ENCODE data around the gene KLHL7. TPM values are rescaled to one million over a fixed set of nuclear protein-coding genes. Genes with fewer than 3 reads are reported as not detected.
"Not testable (repeated sequence)": the region's sequence is repeated elsewhere in the genome, so short reads cannot be mapped to it uniquely, and the experiment has no call there.

Gene KLHL7
- total RNA-seq, 4 donors from 2014 or later, result 9.2 to 27.4 (median 25.3) TPM

- TF ChIP-seq CTCF (IDR thresholded peaks at IDR 0.05) (no peak), EP300 (IDR thresholded peaks at IDR 0.05; ENCODE audit: low read depth) (no peak), POLR2A (IDR thresholded peaks at IDR 0.05) (no peak), POLR2AphosphoS5 (IDR thresholded peaks at IDR 0.05) (no peak)
- no peak overlapping the region for H3K27ac ChIP-seq
- no peaks in the 10 kb centered on the region for H3K27me3 ChIP-seq
- H3K4me3 ChIP-seq, result no peak overlapping the region
- WGBS, 2 donors (ENCODE audit: low coverage in 1 of 2), result 78% methylated on average over 10 of the region's 10 CpGs; no CpG with 5 or more reads in 1 of the 2 donors
- H3K4me1 ChIP-seq, result no peaks in the 10 kb centered on the region
- intact Hi-C loops (cut with DNase I; ENCODE audit: low total_unique reads), result no loop called here
- no peaks in the 10 kb centered on the region for H3K36me3 ChIP-seq
- no peaks in the 10 kb centered on the region for H3K9me3 ChIP-seq
- no peak for DNase-seq
- in situ Hi-C loops (cut with MboI; ENCODE audit: low pct_ligation_motif_present in 1 of 4, low pct_unique_long_range_greater_than_20kb in 1 of 4, low sequenced_read_pairs in 3 of 4), result no loop called here
Measured at GRCh38 chr7:23220690-23221305, 115.2 kb downstream of the KLHL7 start.

- WGBS, 2 donors (ENCODE audit: low coverage in 1 of 2), result 45 to 48% methylated on average over 4 to 5 of the region's 5 CpGs
- no peak for DNase-seq
- Histone ChIP-seq H3K4me3 (no peak overlapping the region), H3K4me1 (no peaks in the 10 kb centered on the region), H3K9me3 (no peaks in the 10 kb centered on the region), H3K27me3 (no peaks in the 10 kb centered on the region), H3K36me3 (no peaks in the 10 kb centered on the region), H3K27ac (no peak overlapping the region)
- TF ChIP-seq EP300 (IDR thresholded peaks at IDR 0.05; ENCODE audit: low read depth), result no peak
- no peak for TF ChIP-seq POLR2A (IDR thresholded peaks at IDR 0.05)
- no peak for TF ChIP-seq CTCF (IDR thresholded peaks at IDR 0.05)
- no peak for TF ChIP-seq POLR2AphosphoS5 (IDR thresholded peaks at IDR 0.05)
- intact Hi-C loops (cut with DNase I; ENCODE audit: low total_unique reads), result no loop called here
- in situ Hi-C loops (cut with MboI; ENCODE audit: low pct_ligation_motif_present in 1 of 4, low pct_unique_long_range_greater_than_20kb in 1 of 4, low sequenced_read_pairs in 3 of 4), result no loop called here
Measured at GRCh38 chr7:23222439-23223030, 117.0 kb downstream of the KLHL7 start.

GRCh38 chr7:23224364-23224763 lies 118.8 kb downstream of the KLHL7 start:
- H3K9me3 ChIP-seq; in situ Hi-C loops (cut with MboI; ENCODE audit: low pct_ligation_motif_present in 1 of 4, low pct_unique_long_range_greater_than_20kb in 1 of 4, low sequenced_read_pairs in 3 of 4); intact Hi-C loops (cut with DNase I; ENCODE audit: low total_unique reads); H3K36me3 ChIP-seq; H3K4me3 ChIP-seq; H3K27ac ChIP-seq; H3K4me1 ChIP-seq; DNase-seq; H3K27me3 ChIP-seq: not testable (repeated sequence)
- 76 to 81% methylated on average over 3 to 4 of the region's 4 CpGs for WGBS, 2 donors (ENCODE audit: low coverage in 1 of 2)

GRCh38 chr7:23226844-23227450 lies 121.4 kb downstream of the KLHL7 start:
- 35 to 55% methylated on average over 3 to 4 of the region's 4 CpGs for WGBS, 2 donors (ENCODE audit: low coverage in 1 of 2)
- in situ Hi-C loops (cut with MboI; ENCODE audit: low pct_ligation_motif_present in 1 of 4, low pct_unique_long_range_greater_than_20kb in 1 of 4, low sequenced_read_pairs in 3 of 4), result no loop called here
- H3K27me3 ChIP-seq, result no peaks in the 10 kb centered on the region
- intact Hi-C loops (cut with DNase I; ENCODE audit: low total_unique reads), result no loop called here
- H3K27ac ChIP-seq, result no peak overlapping the region
- H3K4me1 ChIP-seq, result no peaks in the 10 kb centered on the region
- no peaks in the 10 kb centered on the region for H3K36me3 ChIP-seq
- DNase-seq, result no peak
- H3K4me3 ChIP-seq, result no peak overlapping the region
- TF ChIP-seq EP300 (IDR thresholded peaks at IDR 0.05; ENCODE audit: low read depth), result no peak
- no peak for TF ChIP-seq POLR2A (IDR thresholded peaks at IDR 0.05)
- no peak for TF ChIP-seq POLR2AphosphoS5 (IDR thresholded peaks at IDR 0.05)
- no peak for TF ChIP-seq CTCF (IDR thresholded peaks at IDR 0.05)
- H3K9me3 ChIP-seq, result no peaks in the 10 kb centered on the region

Other genes starting within 250 kb of the KLHL7 start
- 10 to 100 TPM in 1 of 4 donors, 1 to 10 TPM in 3; 3.7 to 19.8 (median 8.5) TPM for gene HYCC1, start 91.7 kb upstream of the KLHL7 start, total RNA-seq
- gene NUP42, start 76.3 kb downstream of the KLHL7 start, total RNA-seq, result 10 to 100 TPM; 27.6 to 47.0 (median 38.3) TPM
- gene GPNMB, start 141.0 kb downstream of the KLHL7 start, total RNA-seq, result 10 to 100 TPM in 3 of 4 donors, 1 to 10 TPM in 1; 8.0 to 36.5 (median 27.1) TPM
- gene MALSU1, start 193.6 kb downstream of the KLHL7 start, total RNA-seq, result 100 to 1,000 TPM in 1 of 4 donors, 10 to 100 TPM in 2, not detected in 1; 26.2 to 165 (median 50.1) TPM